Suppressor macrophage treated with lipopolysaccharide for 4 hours (primary cell): ENCODE data around the gene RNF31.
A peak's percentile ranks its signal among the peaks of the same experiment; 100 is the strongest.
"Not testable (repeated sequence)": the region's sequence is repeated elsewhere in the genome, so short reads cannot be mapped to it uniquely, and the experiment has no call there.

ENCODE experiments used
- DNase-seq: peaks from one replicate; pipeline ENCODE4 v3.0.0-alpha.2; 2020

RNF31 gene

DNA sequence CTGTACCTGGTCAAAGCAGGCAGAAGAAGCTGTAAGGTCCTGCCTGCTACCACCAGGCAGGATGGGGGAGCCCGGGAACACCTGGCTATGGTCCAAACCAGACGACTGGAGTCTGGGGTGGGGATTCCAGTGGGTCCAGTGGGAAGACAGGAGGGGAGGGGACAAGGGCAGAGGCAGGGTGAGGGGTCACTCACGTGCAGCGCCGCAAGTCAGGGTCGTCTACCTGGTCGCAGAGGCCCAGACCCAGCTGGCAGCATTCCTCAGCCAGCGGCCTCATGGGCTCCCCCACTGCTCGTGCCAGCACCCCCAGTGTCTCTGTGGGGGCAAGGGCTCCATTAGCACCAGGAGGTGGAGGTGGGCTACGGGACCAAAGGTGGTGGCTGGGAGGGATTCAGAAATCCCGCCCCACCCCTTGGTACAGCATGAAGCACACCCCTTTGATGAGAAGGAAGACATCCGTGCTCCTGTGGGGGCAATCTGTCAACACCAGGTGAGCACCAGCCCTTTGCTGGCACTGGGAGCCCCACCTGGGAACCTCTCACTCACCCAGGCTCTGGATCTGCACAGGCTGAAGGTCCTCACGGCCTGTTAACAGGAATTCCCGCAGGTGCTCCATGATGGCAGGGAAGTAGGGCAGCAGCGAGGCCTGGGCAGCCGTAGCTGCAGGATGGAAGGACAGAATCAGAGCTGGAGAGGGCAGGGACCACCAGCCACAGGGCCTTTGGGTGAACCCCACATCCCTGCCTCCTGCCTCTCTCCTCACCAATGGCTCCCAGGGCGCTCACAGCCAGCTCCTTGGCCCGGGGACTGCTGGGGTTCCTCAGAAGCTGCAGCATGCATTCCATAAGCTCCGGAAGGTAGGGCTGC, 37.0 kb downstream of the RNF31 start:
- no peak for DNase-seq

- DNase-seq: no peak
Measured at GRCh38 chr14:24185026-24185425, 37.7 kb downstream of the RNF31 start.

DNA sequence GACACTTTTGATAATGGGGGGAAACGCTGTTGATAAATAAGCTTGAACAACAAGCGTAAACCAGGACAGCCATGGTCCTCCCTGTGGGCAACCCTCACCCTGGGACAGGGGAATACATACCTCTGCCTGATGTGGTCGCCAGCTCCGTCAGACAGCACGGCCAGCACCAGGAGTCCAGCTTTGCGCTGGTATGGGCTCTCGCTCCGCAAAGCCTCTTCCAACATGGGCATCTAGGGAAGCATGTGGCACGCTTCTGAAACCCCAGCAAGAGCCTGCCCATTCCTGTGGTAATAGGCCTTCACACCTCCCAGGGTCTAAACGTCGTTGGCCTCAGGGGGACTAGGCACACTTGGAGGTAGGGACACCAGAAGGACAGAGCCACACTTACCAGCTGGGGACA, 38.4 kb downstream of the RNF31 start:
- no peak for DNase-seq

DNA sequence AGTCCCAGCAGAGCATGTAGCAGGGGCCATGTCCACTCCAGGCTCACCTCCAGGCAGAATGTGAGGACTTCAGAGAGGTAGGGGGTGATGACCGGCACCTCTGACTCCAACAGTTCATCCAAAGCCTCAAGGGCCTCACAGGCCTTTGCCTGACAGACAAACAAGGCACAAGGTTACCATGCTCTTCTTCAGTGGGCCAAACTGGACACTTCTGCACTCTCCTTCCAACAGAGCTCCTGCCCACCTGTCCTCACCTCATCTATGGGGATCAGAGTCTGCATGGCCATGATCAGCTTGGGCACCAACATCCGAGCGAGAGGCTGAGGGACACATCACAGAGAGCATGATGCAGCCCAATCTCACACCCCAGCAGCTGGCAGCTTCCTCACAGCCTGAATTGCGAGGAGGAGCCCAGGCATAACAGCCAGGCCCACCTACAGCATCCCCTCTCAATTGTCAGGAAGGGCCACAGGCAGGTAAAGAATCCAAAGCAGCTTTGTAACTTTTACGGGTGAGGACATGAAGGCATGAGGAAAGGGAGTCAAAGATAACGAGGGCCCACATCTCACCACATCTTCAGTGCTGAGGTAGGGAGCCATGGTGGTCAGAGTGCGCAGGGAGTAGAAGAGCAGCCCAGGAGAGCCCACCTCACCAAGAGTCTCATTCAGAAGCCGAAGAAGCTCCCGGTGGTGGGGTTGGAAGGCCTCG, 39.7 kb downstream of the RNF31 start:
- no peak for DNase-seq

- no peak for DNase-seq
Measured at GRCh38 chr14:24187539-24187915, 40.2 kb downstream of the RNF31 start.

DNA sequence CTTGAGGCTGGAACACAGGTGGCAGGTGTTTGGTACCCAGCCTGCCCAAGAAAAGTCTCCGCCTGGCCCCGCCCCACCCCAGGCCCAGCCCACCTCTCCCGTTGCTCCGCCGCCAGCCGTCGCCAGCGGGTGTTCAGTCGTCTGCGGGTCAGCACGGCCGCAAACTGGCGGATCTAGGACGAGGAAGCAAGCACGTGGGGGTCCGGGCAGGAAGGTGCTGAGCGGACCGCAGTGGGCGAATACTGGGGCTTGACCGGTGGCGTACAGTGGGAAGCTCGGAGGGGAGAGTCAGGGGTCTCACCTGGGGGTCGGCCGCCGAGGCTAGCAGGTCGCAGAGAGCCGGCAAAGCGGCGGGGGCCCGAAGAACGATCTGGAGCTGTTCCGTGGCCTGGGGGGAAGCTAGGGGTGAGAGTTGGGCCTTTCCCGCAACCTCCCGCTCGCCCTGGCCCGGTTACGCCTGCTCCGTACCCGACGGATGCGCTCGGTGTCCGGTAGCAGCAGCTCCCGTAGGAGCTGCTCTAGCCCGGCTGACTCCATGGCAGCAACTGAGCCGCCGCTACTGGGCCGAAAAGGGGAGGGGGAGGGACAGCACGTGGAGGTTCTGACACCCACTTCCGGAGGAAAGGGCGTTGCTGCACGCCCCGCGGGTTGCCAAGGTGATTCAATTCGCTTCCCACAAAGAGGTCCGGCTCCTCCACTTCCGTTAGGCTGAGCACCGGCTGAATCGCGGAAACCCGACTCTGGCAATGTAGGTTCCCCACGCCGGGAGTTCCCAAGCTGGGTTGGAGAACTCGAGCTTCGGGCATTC, 41.2 kb downstream of the RNF31 start, which contains the start of gene IPO4:
Gene IPO4, minus strand, starts transcription at position 566 of the 808 bp plus-strand sequence. Its CDS starts 29 bp downstream, at position 537.
- DNase-seq: peak; percentile 98

DNA sequence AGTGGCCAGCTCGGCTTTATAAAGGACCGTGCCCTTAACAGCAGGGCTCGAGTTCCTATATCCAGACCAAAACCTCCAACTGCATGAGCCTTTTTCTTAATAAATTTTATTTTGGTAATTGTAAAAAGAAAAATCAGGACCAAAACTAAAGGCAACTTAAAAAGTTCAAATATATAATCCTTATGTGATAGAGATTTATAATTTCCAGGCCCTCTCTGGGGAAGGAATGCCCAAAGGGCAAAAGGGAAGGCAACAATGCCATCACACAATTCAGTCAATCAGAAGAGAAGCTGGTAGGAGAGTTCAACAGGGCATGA, 41.7 kb downstream of the RNF31 start:
- DNase-seq: no peak

- DNase-seq: no peak
Measured at GRCh38 chr14:24189460-24189859, 42.2 kb downstream of the RNF31 start.

GRCh38 chr14:24190416-24190815, 43.1 kb downstream of the RNF31 start:
- no peak for DNase-seq

DNA sequence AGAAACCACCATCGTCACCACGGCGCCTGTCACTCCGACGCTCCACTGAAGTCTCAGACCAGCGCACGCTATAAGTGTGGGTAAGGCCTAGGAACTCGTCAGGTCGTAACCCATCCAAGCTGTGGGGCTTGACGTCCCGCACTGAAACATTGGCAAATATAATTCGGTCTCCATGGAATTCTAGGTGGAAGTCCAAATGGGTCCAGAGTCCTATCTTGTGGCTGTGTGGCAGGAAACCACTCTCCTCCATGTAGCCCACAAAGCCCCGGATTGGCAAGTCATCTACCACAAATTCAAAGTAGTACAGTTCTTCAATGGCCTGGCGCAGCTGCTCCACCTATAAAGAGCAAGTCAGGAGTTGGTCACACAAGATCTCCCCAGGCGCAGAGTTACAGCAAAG, 45.6 kb downstream of the RNF31 start:
- DNase-seq: no peak

GRCh38 chr14:24194186-24194872, 47.0 kb downstream of the RNF31 start:
- peak; percentile 11 for DNase-seq

DNA sequence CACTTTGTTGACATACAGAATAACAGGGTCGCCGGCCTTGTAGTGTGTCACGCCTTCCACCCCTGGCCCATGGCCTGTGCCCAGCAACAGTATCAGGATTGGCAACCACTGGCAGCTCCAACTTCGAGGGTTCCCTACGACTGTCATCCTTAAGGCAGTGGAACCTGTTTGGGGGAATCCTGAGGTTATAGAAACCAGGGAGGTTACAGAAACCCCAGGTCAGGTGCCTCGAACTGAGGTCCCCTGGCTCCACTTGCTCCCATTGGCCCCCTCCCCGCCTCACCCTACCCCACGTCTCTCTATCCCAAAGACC, 47.5 kb downstream of the RNF31 start:
- no peak for DNase-seq

DNA sequence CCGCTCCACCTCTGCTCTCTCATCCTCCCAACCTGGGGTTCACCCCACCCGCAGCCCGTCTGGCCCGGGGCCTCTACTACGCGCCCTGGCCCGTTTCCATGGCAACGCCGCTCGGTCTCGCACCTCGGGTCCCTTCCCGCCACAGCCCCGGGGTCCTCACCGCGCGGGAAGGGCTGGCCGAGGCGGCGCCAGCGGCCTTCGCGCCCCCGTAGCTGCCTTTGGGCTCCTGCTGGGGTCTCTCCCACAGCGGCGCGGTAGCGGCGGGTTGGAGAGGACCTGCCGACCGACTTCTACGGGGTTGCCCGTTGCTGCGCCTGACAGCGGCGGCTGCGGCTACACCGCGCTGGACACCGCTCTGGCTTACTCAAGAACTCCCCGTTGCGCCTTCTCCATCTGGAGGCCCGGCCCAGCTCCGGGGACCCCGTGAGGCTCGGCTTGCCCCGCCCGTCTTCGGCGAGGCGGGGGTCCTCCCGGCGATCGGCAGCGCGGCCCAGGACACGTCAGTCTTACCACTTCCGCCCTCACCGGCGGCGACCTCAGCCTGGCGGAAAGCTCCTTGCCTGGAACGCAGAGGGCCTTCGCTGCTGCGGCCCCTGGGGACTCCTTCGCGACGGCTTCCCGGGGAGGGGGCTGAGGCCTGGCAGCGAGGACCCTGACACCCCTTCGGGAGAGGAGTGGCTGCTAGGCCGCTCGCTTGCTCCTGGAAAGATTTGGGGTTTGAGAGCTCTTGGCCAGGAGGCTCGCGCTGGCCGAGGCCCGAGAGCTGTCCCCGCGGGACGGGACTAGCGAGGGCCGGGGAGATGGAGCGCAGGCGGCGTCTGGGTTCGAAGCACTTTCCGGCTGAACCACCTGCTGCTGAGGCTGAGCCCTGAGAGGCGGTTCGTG, 48.1 kb downstream of the RNF31 start, which contains the start of gene TM9SF1:
Gene TM9SF1, minus strand, starts transcription at position 256 of the 885 bp plus-strand sequence. CDS start 422 bp downstream, outside the sequence.
- DNase-seq: peak; percentile 89

GRCh38 chr14:24196071-24197055, 49.1 kb downstream of the RNF31 start:
- peak; percentile 29 for DNase-seq

GRCh38 chr14:24197056-24197450, 49.8 kb downstream of the RNF31 start:
- DNase-seq: no peak

DNA sequence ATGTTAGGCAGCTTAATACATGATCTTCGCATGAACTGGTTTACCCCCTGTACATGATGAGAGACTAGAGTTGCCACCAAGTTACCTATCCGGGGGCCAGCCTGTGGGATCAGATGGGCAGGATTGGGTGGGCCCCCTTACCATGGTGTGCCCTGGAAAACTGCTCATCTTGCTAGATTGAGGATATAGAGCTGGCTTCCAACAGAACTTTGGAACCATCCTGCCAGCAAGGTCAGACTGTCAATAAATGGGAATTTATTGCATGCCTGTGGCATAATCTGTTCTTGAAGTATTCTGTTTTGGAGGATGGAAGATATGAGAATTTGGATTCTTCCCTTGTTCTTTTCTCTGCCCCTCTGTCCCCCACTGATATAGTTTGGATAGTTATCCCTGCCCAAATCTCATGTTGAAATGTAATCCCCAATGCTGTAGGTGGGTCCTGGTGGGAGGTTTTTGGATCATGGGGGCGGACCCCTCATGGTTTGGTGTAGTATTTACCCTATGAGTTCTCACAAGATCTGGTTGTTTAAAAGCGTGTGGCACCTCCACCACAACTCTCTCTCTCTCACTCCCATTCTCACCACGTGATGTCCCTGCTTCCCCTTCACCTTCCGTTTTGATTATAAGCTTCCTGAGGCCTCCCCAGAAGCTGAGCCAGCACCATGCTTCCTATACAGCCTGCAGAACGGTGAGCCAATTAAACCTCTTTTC, 51.7 kb downstream of the RNF31 start:
- no peak for DNase-seq

DNA sequence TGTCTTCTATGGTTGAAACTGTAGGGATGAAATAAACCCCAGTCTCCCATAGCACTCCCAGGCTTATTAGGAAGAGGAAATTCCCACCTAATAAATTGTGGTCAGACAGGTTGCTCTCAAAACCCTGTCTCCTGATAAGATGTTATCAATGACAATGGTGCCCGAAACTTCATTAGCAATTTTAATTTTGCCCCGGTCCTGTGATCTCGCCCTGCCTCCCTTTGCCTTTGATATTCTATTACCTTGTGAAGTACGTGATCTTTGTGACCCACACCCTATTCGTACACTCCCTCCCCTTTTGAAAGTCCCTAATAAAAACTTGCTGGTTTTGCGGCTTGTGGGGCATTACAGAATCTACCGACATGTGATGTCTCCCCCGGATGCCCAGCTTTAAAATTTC, 55.2 kb downstream of the RNF31 start:
- not testable (repeated sequence) for DNase-seq

DNA sequence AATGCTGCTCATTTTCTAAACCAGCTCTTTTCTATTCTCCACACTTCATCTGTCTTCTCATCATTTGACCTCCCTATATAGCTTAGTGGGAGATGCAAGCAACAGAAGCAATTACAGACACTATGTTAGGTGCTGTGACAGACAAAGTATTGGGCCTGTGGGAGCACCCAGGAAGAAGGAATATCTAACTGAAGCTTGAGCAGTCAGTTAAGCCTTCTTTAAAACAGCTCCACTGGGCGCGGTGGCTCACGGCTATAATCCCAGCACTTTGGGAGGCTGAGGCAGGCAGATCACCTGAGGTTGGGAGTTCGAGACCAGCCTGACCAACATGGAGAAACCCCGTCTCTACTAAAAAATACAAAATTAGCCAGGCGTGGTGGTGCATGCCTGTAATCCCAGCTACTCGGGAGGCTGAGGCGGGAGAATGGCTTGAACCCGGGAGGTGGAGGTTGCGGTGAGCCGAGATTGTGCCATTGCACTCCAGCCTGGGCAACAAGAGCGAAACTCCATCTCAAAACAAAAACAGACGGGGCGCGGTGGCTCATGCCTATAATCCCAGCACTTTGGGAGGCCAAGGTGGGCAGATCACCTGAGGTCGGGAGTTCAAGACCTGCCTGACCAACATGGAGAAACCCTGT, 56.1 kb downstream of the RNF31 start:
- DNase-seq: not testable (repeated sequence)
